K562 (cell line): Measurements from ENCODE around the gene AFAP1. TPM values are rescaled to one million over a fixed set of nuclear protein-coding genes. Genes with fewer than 3 reads are reported as not detected.

Experiments used
- ATAC-seq: fragments of 200-7000 bp; cut with Tn5 transposase; 3 replicates; pipeline ENCODE4 v1.9.1; 2020; ENCODE audit warnings: moderate library complexity
- BruUV-seq: library from RNA; stranded (reverse); fragments of 400-500 nt; replicated peaks from 2 replicates; lab custom pipeline; 2021; lab: Mats Ljungman, UMichigan
- CTCF ChIA-PET: fragments of 300-600 bp; formaldehyde crosslinking; extraction: SDS; loops from one replicate; lab custom pipeline; 2021; ENCODE audit warnings: low intra/inter-chr PET ratio; lab: Yijun Ruan, JAX
- POLR2A ChIA-PET: fragments of 300-600, 350-650 bp; sonication (Branson Sonifier 250); formaldehyde crosslinking; extraction: SDS; loops from one replicate; lab custom pipeline; 2021; ENCODE audit warnings: antibody characterized with exemption, inconsistent platforms; lab: Yijun Ruan, JAX
- DNase-seq, 4 experiments: peaks; one replicate each; pipeline versions ENCODE4 v3.0.0 to v3.0.0-alpha.2; 2011 to 2018; ENCODE audit warnings: low spot score in 3 of 4, mixed read lengths in 3 of 4; ENCODE audit errors: extremely low read depth in 1 of 4
- FAIRE-seq: peaks from 2 replicates; lab custom pipeline; 2011; peaks lifted over from hg19 to GRCh38; lab: Jason Lieb, UNC
- H2AFZ ChIP-seq: 2 replicates; pipeline ENCODE4 v1.6.0; 2011; ENCODE audit warnings: low read depth, low read length, control low read depth, inconsistent platforms
- H3K27ac ChIP-seq: fragments of 200-600 bp; 3 replicates; pipeline ENCODE4 v1.8.0; 2011; ENCODE audit warnings: low read depth, mild to moderate bottlenecking, control low read depth, inconsistent platforms, low read length, moderate library complexity, mixed read lengths; ENCODE audit errors: extremely low read depth
- H3K27me3 ChIP-seq, 2 experiments: fragments of 300-600 bp in 1 of 2; 2 replicates in 1 of 2; 3 replicates in 1 of 2; pipeline versions ENCODE4 v1.6.0 to v1.8.0; 2011; ENCODE audit warnings: inconsistent platforms in 2 of 2, low read length in 2 of 2, mild to moderate bottlenecking in 1 of 2, mixed read lengths in 1 of 2, moderate library complexity in 1 of 2; ENCODE audit not compliant: control insufficient read depth in 2 of 2, insufficient read depth in 2 of 2
- H3K36me3 ChIP-seq: fragments of 300-600 bp; 3 replicates; pipeline ENCODE4 v1.8.0; 2011; ENCODE audit warnings: mild to moderate bottlenecking, low read length, inconsistent platforms; ENCODE audit not compliant: control insufficient read depth, insufficient read depth
- H3K4me1 ChIP-seq, 2 experiments: fragments of 200-600 bp in 1 of 2; replicated peaks in 1 of 2; 2 replicates in 1 of 2; 3 replicates in 1 of 2; pipeline versions ENCODE4 v1.5.1 to v1.8.0; 2011; ENCODE audit warnings: inconsistent platforms in 2 of 2, low read length in 2 of 2, mild to moderate bottlenecking in 1 of 2, mixed read lengths in 1 of 2, moderate library complexity in 1 of 2; ENCODE audit not compliant: control insufficient read depth in 2 of 2, insufficient read depth in 2 of 2
- H3K4me2 ChIP-seq: 2 replicates; pipeline ENCODE4 v1.6.1; 2011; ENCODE audit warnings: low read length, control low read depth, inconsistent platforms, mixed read lengths; ENCODE audit not compliant: insufficient read depth
- H3K4me3 ChIP-seq: fragments of 200-600 bp; sonication (generic), shearing (Covaris generic); 2 replicates; pipeline ENCODE4 v1.5.1; 2016; ENCODE audit warnings: control low read depth, inconsistent platforms
- H3K79me2 ChIP-seq: fragments of 200-600 bp; 3 replicates; pipeline ENCODE4 v1.8.0; 2011; ENCODE audit warnings: low read length, inconsistent platforms; ENCODE audit not compliant: control insufficient read depth, insufficient read depth
- H3K9ac ChIP-seq, 2 experiments: 2 replicates each; pipeline versions ENCODE4 v1.6.0 to v1.6.1; 2011; ENCODE audit warnings: low read depth in 2 of 2, low read length in 2 of 2, control low read depth in 1 of 2, inconsistent platforms in 1 of 2, mild to moderate bottlenecking in 1 of 2, mixed read lengths in 1 of 2; ENCODE audit not compliant: insufficient read depth in 1 of 2
- H3K9me1 ChIP-seq: one replicate; pipeline ENCODE4 v1.6.0; 2011; ENCODE audit warnings: inconsistent platforms, mild to moderate bottlenecking, low read length, moderate library complexity; ENCODE audit not compliant: control insufficient read depth, insufficient read depth
- H3K9me3 ChIP-seq: replicated peaks from 2 replicates; pipeline ENCODE4 v1.5.1; 2011; ENCODE audit warnings: low read depth, low read length, inconsistent platforms; ENCODE audit not compliant: control insufficient read depth, insufficient read depth
- H4K20me1 ChIP-seq: replicated peaks from 2 replicates; pipeline ENCODE4 v1.6.1; 2011; ENCODE audit warnings: low read length, inconsistent platforms, mixed read lengths; ENCODE audit not compliant: control insufficient read depth, insufficient read depth
- C11orf30 ChIP-seq: fragments of 450-650 bp; IDR thresholded peaks from 2 replicates; pipeline ENCODE4 v1.6.1; 2016; ENCODE audit warnings: low read depth, mild to moderate bottlenecking
- DNMT1 ChIP-seq: fragments of 450-650 bp; IDR thresholded peaks from 2 replicates; pipeline ENCODE4 v1.6.1; 2016; ENCODE audit warnings: antibody characterized with exemption, mild to moderate bottlenecking
- MAFF ChIP-seq: IDR thresholded peaks from 2 replicates; pipeline ENCODE4 v1.6.1; 2012; ENCODE audit warnings: low read length, improper control_type of control experiment
- MAFK ChIP-seq: IDR thresholded peaks from 2 replicates; pipeline ENCODE4 v1.6.1; 2011; ENCODE audit warnings: low read length, improper control_type of control experiment
- RBM34 ChIP-seq: fragments of 200-400 bp; formaldehyde crosslinking; IDR thresholded peaks from 2 replicates; pipeline ENCODE4 v1.6.1; 2018; ENCODE audit warnings: low read length, borderline replicate concordance; ENCODE audit not compliant: insufficient read depth
- RFX1 ChIP-seq: fragments of 450-650 bp; IDR thresholded peaks from 2 replicates; pipeline ENCODE4 v1.6.1; 2016; ENCODE audit warnings: mild to moderate bottlenecking, moderate library complexity
- SMC3 ChIP-seq: conservative IDR thresholded peaks from 2 replicates; pipeline ENCODE4 v1.6.1; 2011; ENCODE audit warnings: low read depth, low read length, improper control_type of control experiment; ENCODE audit not compliant: insufficient read depth
- ZBTB8A ChIP-seq: fragments of 450-650 bp; IDR thresholded peaks from 2 replicates; pipeline ENCODE4 v1.6.1; 2018; ENCODE audit warnings: mild to moderate bottlenecking, moderate library complexity; ENCODE audit not compliant: partially characterized antibody
- ZC3H4 ChIP-seq: sonication (generic); formaldehyde crosslinking; IDR thresholded peaks from 2 replicates; pipeline ENCODE4 v1.9.0; 2021; ENCODE audit warnings: missing genetic modification reagents, borderline replicate concordance
- ZNF347 ChIP-seq: fragments of 450-650 bp; formaldehyde crosslinking; IDR thresholded peaks from 2 replicates; pipeline ENCODE4 v1.4.0; 2020; ENCODE audit warnings: low read depth, mild to moderate bottlenecking, moderate library complexity
- WGBS: fragments of 100-300 bp; shearing (Covaris generic); methylation state at CpG from one replicate; pipeline ENCODE4 v1.1.6; 2016; ENCODE audit warnings: low coverage, mixed read lengths; ENCODE audit not compliant: insufficient coverage; ENCODE audit errors: missing lambda C conversion rate; 5-methylcytosine and 5-hydroxymethylcytosine counted together
- in situ Hi-C: fragments of 300-500 bp; cut with MboI; formaldehyde crosslinking; loops from 4 replicates; pipeline ENCODE4 v1.15.0; 2018; ENCODE audit warnings: inconsistent platforms, mixed read lengths
- intact Hi-C: fragments of 100-400 bp; cut with micrococcal nuclease; formaldehyde crosslinking; loops from 2 replicates; pipeline ENCODE4 v1.14.2; 2022
- polyA plus RNA-seq, 8 experiments: library from polyadenylated mRNA; depleted of rRNA in 4 of 8; stranded (reverse) in 5 of 8; unstranded in 3 of 8; fragments of >200 nt; fragmentation: Nextera tagmentation in 2 of 8; fragmentation: Illumina TruSeq in 1 of 8; extraction: Ambion mirVana in 2 of 8; extraction: Trizol in 1 of 8; gene quantifications; 2 replicates each; pipeline versions ENCODE4 v1.2.1 to v1.2.3, GENCODE V29; 2011 to 2014; ENCODE audit warnings: inconsistent platforms in 1 of 8, missing spikeins in 1 of 8
- total RNA-seq, 7 experiments: library from RNA; depleted of rRNA in 6 of 7; stranded (reverse); fragments of >200 nt in 6 of 7; fragmentation: Illumina TruSeq in 2 of 7; extraction: Trizol in 2 of 7; gene quantifications; 2 replicates each; pipeline versions ENCODE4 v1.2.1 to v1.2.3, GENCODE V29; 2011 to 2021; ENCODE audit warnings: low replicate concordance in 1 of 7
- TF ChIP-seq, protein P1 (sequence below): sonication (generic); formaldehyde crosslinking; IDR thresholded peaks from 2 replicates; pipeline ENCODE4 v1.8.0; 2022; ENCODE audit warnings: missing genetic modification reagents, mild to moderate bottlenecking, borderline replicate concordance
- TF ChIP-seq, protein P2 (sequence below): sonication (generic); formaldehyde crosslinking; IDR thresholded peaks from 2 replicates; pipeline ENCODE4 v1.8.0; 2022; ENCODE audit warnings: mild to moderate bottlenecking, missing genetic modification reagents, borderline replicate concordance

Gene AFAP1
- total and polyA plus RNA-seq, 9 of the 15 experiments (the other 6 are each of a cell fraction or from before 2014, with no cell fraction given), result 0.07 to 0.42 (median 0.12) TPM; not detected in 1

DNA sequence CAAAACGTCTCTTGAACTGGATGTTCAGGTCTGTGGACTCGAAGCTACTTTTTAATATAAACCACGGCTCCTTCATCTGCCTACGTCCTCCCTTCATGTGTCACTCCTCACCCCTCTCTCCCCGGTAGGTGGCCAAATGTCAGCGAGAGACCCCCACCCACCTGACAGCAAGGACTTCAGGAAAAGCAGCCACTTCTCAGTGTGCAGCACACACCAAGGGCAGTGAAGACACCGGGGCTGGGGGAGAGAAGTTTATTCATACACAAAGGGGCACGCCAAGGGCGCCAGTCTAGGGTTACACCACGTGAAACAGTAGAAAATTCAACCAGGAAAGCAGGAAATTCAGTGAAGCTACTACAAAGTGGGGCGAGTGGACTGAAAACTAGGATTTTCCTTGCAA lies 181.2 kb downstream of the AFAP1 start (continued):
- TF ChIP-seq, protein P1, sequence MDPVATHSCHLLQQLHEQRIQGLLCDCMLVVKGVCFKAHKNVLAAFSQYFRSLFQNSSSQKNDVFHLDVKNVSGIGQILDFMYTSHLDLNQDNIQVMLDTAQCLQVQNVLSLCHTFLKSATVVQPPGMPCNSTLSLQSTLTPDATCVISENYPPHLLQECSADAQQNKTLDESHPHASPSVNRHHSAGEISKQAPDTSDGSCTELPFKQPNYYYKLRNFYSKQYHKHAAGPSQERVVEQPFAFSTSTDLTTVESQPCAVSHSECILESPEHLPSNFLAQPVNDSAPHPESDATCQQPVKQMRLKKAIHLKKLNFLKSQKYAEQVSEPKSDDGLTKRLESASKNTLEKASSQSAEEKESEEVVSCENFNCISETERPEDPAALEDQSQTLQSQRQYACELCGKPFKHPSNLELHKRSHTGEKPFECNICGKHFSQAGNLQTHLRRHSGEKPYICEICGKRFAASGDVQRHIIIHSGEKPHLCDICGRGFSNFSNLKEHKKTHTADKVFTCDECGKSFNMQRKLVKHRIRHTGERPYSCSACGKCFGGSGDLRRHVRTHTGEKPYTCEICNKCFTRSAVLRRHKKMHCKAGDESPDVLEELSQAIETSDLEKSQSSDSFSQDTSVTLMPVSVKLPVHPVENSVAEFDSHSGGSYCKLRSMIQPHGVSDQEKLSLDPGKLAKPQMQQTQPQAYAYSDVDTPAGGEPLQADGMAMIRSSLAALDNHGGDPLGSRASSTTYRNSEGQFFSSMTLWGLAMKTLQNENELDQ (CRISPR knock-in tag), result no peak

DNA sequence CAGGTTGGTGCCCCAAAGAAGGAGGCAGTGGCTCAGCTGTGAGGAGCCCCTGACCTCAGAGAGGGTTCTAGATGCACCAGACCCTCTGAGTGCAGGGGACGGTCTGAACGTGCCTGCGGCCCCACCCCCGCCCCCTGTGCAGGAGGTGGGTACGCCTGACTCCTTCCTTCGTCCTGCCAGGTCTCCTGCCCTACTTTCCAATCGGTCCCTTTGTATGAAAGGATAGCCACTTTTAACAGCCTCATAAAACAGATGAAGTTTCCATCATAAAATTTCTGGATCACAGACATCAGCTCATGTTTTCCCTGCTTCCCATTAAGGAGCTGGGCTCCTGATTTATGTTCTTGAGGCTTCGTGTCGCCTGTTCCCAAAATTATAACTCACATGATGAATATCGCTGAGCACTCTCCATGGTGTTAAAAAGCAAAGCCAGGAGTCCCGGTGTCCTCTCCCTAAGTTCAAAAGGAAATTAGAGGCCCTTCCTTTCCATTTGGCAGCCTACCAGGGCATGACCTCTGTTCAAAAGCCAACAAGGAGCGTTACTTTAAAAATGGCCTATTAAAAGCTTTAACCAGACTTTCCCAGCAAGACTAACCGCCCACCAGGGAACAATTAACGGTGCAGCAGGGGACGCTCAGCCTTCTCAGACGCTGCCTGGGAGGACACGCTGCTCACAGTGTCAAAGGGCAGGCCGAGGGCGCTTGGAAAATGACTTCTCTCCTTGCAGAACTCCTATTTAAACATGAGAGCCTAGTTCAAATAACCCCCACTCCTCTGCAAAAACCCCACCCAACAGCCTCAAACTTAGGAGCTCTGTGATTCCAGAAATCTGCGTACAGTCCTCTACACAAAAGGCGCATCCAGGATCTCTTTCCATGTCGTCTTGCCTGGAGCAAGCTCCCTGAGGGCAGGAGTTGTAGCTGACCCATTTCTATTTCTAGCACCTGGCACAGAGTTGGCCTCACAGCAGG lies 181.9 kb downstream of the AFAP1 start:
- peaks cover 5 to 49% of the 10 kb centered on the region in 2 experiments; a peak in 3 of 5 replicates for H3K4me1 ChIP-seq
- in situ Hi-C loops (no loop called here), intact Hi-C loops (no loop called here)
- no peak overlapping the region for H3K4me3 ChIP-seq
- no peak for DNase-seq
- no TSS peak for BruUV-seq
- peaks cover 51% of the 10 kb centered on the region for H3K79me2 ChIP-seq
- H3K9me3 ChIP-seq, result no peaks in the 10 kb centered on the region; the same call in 1 of the 2 replicates
- no peaks in the 10 kb centered on the region for H3K27me3 ChIP-seq
- peaks cover 4% of the 10 kb centered on the region; the same call in 1 of the 3 replicates for H3K36me3 ChIP-seq
- POLR2A ChIA-PET, result no interaction called here
- H4K20me1 ChIP-seq, result peaks cover 3% of the 10 kb centered on the region
- no peak for ATAC-seq
- H3K4me2 ChIP-seq, result no peak overlapping the region
- CTCF ChIA-PET, result no interaction called here
- H3K27ac ChIP-seq, result no peak overlapping the region
- WGBS, result 61% methylated on average over 20 of the region's 22 CpGs
- no peak overlapping the region for H3K9ac ChIP-seq
- no peak for FAIRE-seq
- H2AFZ ChIP-seq, result no peak overlapping the region
- H3K9me1 ChIP-seq, result no peaks in the 10 kb centered on the region
- TF ChIP-seq SMC3, result no peak
- TF ChIP-seq, protein P2, sequence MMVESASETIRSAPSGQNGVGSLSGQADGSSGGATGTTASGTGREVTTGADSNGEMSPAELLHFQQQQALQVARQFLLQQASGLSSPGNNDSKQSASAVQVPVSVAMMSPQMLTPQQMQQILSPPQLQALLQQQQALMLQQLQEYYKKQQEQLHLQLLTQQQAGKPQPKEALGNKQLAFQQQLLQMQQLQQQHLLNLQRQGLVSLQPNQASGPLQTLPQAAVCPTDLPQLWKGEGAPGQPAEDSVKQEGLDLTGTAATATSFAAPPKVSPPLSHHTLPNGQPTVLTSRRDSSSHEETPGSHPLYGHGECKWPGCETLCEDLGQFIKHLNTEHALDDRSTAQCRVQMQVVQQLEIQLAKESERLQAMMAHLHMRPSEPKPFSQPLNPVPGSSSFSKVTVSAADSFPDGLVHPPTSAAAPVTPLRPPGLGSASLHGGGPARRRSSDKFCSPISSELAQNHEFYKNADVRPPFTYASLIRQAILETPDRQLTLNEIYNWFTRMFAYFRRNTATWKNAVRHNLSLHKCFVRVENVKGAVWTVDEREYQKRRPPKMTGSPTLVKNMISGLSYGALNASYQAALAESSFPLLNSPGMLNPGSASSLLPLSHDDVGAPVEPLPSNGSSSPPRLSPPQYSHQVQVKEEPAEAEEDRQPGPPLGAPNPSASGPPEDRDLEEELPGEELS, result no peak
- no peak for TF ChIP-seq DNMT1
- no peak for TF ChIP-seq ZBTB8A
- TF ChIP-seq C11orf30, result no peak
- TF ChIP-seq MAFK, result no peak
- no peak for TF ChIP-seq RFX1
- no peak for TF ChIP-seq ZC3H4 (CRISPR knock-in tag)
- TF ChIP-seq MAFF, result no peak
- TF ChIP-seq ZNF347, result no peak
- TF ChIP-seq RBM34, result no peak
